Activated CD8-positive, alpha-beta memory T cell treated with anti-CD3 and anti-CD28 coated beads for 1 hour (primary cell): ENCODE measurements around the gene AK9.
A peak's percentile ranks its signal among the peaks of the same experiment; 100 is the strongest.
"Not testable (repeated sequence)": the region's sequence is repeated elsewhere in the genome, so short reads cannot be mapped to it uniquely, and the experiment has no call there.

Source experiments
- DNase-seq, 2 donors: peaks; one replicate each; pipeline ENCODE4 v3.0.0-alpha.2; 2020; ENCODE audit warnings: low read depth in 1 of 2; ENCODE audit errors: extremely low read depth in 1 of 2

AK9 gene

DNA sequence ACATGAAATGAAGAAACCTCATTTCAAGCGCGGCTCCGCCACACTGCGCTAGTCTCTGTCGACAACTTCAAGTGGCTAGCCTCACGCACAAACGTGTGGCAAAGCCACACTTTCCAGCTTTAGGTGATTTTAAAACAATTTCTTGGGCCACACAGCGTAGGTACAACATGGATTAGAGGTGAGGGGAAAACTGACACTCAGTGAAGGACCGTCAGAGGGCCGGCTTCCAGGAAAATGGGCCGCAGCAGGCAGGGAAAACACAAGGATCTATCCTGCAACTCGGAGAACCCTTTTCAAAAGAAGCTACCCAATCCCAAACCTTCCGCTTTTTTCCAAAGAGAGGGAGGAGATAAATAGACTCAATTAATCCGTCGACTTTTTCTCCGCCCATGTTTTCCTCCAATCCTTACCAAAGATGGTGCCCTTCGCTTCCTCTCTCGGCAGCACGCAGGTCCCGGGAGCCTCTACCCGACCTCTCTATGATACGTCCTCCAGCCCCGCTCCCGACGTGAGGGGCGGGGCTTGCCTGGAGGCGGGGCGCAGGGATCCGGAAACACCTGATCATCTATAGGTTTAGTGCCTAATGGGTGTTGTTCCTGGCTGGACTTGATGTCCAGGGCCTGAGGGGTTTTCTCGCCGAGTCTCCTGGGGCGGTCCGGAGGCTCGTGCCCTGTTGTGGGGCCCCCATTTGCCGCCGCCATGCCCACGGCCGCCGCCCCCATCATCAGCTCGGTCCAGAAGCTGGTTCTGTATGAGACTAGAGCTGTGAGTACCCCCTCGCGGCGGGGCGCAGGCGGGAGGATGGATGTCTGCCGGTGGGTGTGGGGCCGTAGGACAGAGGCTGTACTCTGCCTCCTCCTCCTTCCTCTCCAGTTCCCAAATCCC, at the start of gene AK9, which contains the start of gene FIG4:
AK9 (minus strand) TSS at position 466 of the 885 bp plus-strand sequence. CDS start 15,457 bp downstream, outside the sequence.
FIG4 (plus strand) TSS at position 560 of the 885 bp plus-strand sequence; CDS start at position 700, 140 bp downstream.
- DNase-seq = peak; percentile 69 to 81

DNA sequence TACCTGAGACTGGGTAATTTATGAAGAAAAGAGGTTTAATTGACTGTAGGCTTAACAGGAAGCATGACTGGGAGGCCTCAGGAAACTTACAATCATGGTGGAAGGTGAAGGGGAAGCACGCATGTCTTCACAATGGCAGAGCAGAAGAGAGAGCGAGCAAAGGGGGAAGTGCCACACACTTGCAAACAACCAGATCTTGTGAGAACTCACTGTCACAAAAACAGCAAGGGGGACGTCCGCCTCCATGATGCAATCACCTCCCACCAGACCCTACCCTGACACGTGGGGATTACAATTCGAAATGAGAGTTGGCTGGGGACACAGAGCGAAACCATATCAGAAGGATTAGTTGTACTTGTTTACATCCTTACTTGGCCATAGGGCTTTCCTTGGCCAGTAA, 49.8 kb upstream of the AK9 start:
- DNase-seq = no peak

DNA sequence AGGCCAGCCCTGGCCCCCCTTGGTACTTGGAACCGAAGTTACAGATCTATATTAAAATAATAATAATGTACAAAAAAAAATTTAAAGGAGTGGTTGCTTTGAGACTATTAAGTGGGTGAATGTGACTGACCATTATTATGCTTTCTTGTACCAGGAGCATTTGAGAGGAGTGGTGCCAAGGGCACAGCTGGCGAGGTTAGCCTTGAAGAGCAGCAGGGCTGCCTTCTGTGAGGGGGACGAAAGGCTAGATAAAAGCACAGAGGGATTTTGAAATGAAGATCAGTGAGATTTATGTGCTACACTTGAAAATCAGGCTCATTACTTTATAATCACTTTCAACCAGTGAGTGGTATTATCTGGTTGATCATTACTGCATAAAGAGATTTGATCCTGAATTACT, 48.7 kb upstream of the AK9 start:
- no peak for DNase-seq

DNA sequence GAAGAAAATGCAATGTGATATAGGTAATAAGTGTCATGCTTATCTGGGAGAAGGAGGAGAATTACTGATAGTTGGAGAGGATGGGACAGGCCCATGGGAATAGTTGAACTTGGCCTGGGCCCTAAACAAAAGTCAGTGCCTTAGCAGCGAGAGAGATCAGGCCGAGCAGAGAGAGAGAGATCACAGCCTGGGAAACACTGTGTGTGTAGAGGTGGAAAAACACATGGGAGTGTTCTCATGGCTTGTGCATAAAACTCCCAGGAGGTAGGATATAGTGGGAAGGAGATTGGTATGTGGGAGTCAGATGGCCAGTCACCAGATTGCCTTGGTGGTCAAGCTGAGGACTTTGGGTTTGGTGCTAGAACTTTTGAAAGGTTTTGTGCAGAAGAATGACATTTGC, 47.7 kb upstream of the AK9 start:
- DNase-seq = no peak

DNA sequence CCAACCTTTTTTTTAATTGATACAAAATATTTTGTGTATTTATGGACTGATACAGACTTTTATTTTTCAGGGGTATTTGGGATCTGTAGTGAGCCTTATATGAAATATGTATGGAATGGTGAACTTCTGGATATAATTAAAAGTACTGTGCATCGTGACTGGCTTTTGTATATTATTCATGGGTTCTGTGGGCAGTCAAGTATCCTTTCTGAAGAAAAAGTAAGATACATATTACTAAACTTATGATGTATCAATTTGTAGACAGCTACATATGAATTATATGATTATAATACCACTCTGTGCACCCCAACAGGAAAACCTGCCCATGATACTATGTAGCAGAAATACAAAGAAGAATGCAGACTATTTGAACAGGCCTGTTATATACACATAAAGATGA, 47.3 kb upstream of the AK9 start:
- no peak for DNase-seq

DNA sequence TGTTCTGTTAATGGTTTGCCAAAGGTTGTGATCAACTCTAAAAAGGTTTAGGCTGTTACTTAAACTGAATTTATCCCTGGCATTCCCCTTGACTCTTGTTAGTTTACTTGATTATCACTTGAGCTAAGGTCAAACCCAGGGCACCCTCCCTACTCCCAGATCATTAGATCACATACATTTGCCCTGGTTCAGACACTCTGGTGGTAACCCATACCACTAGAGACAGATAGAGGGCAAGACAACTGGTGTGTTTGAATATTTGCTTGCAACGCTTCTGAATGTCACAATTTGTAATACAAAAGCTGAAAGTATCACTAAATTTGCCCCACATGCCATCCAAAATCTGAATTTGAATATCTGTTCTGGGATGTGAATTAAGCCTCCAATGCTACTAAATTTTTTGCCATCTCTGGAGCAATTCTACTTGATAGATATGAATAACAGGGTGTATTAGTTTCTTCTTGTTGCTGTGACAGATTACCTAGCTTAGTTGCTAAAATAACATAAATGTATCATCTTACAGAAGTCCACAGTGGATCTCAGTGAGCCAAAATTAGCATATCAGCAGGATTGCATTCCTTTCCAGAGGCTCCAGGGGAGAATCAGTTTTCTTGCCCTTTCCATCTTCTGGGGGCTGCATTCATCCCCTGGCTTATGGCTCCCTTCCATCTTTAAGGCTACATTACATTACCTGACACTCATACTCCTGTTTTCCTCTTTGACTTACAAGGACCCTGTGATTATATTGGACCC, 45.4 kb upstream of the AK9 start:
- DNase-seq = no peak

DNA sequence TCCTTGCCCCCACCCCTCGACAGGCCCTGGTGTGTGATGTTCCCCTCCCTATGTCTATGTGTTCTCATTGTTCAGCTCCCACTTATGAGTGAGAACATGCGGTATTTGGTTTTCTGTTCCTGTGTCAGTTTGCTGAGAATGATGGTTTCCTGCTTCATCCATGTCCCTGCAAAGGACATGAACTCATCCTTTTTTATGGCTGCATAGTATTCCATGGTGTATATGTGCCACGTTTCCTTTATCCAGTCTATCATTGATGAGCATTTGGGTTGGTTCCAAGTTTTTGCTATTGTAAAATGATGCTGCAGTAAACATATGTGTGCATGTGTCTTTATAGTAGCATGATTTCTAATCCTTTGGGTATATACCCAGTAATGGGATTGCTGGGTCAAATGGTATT, 34.2 kb upstream of the AK9 start:
- not testable (repeated sequence) for DNase-seq

DNA sequence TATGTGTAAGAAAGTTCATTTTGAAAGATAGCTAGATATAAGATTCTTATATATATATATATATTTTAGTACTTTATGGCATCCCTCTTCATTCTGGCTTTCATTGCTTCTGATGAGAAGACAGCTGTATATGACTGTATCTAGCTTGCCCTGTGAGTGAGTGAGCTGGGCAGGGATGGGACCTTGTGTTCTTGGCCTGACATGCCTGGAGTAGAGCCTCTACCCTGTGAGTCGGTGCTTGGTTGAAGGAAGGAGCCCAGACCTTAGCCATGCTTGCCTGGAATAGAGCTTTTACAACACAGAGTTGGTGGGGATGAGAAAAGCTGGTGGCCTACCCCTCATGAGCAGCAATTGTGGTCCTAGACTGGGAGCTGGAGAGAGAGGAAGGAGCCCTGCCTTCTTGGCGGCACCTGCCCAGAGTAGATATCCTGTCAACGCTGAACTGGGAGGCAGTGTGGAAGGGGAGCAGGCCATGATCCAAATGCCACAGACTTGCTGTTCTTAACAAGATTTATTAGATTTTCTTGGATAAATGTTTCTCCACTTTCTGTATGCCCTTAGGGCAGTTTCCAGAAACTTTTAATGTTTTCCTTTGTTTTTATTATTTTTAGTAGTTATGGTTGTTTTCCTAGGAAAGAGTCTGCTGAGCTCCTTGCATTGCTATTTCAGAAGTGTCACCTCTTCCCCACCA, 31.7 kb upstream of the AK9 start:
- DNase-seq = no peak

DNA sequence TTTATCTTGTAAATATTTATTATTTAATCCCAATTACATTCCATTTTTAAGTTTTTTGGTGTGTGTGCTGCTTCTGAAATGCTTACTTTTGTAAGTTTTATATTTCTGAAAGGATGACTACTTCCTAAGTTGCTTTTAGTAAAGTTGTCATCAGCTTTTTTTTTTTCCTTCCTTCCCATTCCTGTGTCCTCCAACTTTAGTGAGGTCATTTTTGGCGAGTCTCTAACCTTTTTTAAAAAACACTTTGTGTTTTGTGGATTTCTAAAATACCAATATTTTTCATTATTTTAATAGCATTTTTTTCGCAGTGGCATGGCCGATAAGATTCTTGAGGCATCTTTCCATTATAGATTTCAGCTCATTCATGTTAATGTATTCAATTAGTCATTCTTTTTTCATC, 31.0 kb upstream of the AK9 start:
- no peak for DNase-seq

DNA sequence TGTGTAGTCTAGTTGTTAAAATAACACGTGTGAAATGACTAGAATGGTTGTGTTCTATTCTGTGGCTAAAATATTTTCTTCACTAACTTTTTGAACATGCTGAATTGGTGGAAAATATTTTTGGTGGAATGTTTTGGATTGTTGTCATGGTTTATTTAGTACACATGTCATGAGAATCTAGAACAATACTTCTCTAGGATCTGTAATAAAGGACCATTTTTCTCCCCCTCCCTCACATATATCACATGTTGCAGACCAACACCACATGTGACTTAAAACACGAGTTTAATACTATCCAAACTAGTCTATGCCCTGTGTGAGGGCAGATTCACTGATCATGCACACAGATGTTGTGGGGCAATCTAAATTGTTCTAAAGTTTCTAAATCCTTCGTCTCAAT, 29.3 kb upstream of the AK9 start:
- DNase-seq = no peak

DNA sequence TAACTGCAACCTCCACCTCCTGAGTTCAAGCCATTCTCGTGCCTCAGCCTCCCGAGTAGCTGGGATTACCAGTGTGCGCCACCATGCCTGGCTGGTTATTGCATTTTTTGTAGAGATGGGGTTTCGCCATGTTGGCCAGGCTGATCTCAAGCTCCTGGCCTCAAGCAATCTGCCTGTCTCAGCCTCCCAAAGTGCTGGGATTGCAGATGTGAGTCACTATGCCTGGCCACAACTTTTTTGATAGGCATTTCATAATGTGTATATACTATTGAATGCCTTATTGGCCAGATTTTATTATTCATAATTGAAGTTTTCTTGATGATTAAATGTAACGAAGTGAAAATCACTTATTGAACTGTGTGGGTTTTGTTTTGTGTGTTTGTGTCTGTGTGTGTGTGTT, 28.0 kb upstream of the AK9 start:
- no peak for DNase-seq

DNA sequence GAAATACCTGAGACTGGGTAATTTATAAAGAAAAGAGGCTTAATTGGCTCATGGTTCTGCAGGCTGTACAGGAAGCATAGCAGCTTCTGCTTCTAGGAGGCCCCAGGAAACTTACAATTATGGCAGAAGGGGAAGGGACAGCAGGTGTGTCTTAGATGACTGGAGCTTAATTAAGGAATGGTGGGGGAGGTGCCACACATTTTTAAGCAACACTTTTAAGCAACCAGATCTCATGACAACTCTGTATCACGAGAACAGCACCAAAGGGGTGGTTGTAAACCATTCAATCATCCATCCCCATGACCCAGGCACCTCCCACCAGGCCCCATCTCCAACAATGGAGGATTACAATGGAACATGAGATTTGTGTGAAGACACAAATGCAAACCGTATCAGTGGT, 27.0 kb upstream of the AK9 start:
- DNase-seq = no peak

DNA sequence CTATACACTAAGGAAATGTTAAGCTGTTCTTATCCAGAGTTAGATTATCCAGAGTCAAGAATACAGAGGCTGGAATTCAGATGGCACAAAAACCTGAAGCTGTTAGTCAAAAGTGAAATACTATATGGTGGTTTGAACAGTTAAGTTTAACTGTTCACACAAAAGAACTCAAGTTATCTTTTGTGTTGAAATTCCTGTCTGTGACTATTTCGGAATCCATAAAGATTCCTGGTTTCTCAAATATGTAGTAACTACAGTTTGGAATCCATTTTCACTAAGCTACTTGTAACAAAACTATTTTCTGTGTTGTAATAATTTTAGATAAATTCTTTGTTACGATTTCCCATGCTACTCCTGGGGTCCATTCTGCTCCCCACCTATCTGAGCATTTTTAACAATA, 24.6 kb upstream of the AK9 start:
- DNase-seq = no peak

DNA sequence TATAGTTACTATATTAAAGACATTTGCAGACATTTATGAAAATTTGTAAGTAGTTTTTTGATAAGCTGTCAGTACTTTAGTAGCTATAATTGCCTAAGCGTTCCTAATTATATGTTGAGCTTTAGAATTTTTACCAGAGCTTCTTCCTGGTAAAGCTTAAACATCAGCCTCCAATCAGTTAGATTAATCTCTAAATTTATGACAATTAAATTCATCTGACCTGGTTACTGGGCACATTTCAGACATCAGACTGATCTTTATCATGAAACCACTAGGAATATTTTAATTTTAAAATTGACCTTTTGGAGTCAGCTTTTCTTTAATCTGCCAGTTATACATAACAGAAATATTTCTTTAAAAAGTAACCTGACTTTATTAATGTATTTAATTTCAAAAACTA, 23.6 kb upstream of the AK9 start:
- DNase-seq = no peak

DNA sequence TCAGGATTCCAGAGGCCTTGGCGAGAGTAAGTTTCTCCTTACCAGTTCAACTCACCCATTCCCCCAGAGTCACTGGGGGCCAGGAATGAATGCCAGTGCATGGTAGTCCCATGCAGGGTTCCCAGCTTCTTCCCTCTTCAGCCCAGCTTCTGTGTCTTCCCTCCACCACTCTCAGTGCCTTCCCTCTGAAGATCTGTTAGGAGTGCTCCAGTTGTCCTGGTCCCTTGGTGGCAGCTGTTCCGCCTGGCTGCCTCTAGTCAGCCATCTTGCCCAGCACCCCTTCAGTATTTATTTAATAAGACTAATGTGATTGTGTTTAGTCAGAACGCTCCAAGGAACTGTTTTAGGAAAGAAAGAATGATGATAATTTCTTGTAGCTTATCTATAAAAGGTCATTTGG, 23.2 kb upstream of the AK9 start:
- DNase-seq = no peak

DNA sequence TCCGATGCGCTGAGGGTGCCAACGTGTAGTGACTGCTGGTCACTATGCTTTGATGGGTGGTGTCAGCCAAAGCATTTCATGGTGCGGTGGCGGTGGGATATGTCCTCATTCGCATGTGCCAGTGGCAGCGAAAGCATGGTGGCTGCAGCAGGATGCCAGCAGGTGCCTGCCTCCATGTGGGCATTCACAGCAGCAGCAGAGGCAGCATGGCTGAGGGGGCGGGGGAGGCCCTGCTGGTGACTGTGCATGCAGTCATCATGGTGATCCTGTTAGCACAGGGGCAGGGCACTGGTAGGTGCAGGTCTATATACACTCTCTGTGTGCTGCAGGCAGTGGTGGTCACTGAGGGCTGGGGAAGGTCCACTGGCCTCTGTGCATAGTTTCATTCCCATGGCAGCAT, 22.1 kb upstream of the AK9 start:
- no peak for DNase-seq

DNA sequence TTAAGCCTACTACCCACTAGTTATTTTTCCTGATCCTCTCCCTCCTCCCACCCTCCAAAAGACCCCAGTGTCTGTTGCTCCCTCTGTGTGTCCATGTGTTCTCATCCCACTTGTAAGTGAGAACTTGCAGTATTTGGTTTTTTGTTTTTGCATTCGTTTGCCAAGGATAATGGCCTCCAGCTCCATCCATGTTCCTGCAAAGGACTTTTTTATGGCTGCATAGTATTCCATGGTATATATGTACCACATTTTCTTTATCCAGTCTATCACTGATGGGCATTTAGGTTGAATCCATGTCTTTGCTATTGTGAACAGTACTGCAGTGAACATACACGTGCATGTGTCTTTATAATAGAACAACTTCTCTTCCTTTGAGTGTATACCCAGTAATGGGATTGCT, 17.1 kb upstream of the AK9 start:
- not testable (repeated sequence) for DNase-seq

DNA sequence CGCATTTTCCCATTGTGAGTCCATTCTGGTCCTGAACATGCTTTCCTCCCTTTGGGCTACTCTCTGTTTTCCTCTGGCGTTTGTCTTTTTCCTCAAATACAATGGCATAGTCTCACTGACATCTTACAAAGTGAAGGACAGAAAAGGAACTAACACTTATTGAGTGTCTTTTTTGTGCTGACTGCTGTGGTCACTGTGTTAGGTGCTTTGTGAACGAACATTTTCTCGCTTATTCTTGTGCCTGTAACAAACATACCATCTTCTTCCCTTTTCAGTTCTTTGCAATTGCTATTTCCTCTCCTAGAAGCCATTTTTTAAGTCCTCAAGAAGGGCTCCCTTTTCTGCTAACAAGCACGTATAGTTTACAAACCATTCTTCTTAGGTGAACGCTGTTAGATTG, 15.5 kb upstream of the AK9 start:
- DNase-seq = no peak

DNA sequence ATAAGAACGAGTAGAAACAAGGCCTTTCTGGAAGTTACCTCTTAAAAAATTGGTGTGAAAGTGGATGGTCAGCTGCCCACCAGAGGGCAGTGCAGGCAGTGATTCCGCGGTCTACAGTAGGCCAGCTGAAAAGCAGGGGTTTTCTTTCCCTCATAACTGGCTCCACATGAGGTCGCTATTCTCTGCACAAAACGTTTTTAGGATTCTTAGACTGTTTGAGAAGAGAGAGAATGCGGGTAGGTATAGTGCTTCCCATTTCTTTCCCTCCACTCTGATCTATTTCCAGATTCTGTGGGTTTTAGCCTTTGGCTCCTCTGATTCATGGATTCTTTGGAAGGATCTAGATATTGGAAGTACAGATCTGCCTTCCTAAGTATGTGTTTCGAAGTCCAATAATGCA, 14.3 kb upstream of the AK9 start:
- DNase-seq = peak; percentile 36 to 55

DNA sequence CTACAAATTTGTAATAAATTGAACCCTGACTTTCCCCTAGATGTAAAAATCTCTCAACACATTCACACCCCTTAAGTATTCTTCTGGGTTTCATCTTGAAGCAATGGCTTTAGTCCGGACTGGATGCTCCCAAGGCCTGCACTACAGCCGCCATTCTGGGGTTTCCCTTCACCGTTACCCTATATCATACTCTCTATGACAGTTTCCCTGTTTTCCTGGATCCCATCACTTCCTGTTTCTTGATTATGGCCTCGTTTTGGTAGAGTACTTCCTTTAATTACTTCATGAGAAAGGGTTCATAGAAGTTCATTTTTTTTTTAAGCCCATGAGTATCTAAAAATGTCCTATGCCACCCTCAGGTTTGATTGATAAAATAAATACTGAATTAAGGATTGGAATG, 11.8 kb upstream of the AK9 start:
- DNase-seq = no peak

DNA sequence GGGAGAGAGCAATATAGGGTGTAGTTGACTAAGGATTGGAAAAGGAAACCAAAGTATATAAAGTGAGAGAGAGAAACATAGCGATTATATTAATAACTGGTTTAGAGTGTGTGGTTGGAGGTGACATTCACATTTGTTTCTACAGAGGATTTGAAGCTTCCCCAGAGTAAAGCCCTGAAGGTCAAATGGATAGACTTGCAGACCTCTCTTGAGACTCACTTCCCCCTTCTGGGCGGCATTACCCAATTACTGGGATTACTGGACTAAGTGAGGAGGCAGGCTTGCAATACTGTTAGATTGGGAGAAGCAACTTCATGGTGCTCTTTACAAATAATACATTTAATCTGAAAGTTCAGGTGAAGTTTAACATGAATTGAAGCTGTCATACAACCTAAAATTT, 10.8 kb upstream of the AK9 start:
- no peak for DNase-seq

DNA sequence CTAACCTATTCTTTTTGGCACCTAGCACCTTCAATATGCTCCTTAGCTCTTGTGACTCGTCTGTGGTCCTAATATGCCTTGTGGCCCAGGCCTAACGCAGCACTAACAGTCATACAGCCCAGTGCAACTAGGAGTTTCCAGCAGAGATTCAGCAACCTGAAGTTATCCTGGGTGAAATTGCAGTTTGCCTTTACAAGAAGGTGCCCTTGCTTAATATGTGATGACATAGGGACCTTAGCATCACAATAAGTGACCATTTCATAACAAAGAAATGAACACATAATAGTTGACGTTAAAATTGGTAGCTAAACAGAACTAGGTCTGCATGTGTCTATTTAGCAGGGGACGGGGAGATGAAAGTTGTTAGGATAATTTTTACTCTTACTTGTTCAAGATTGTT, 10.2 kb upstream of the AK9 start:
- no peak for DNase-seq
